ENCODE measurements around the gene GON4L. TPM values are rescaled to one million over a fixed set of nuclear protein-coding genes. Genes with fewer than 3 reads are reported as not detected.
A peak's percentile ranks its signal among the peaks of the same experiment; 100 is the strongest.
"Not testable (repeated sequence)": the region's sequence is repeated elsewhere in the genome, so short reads cannot be mapped to it uniquely, and the experiment has no call there.

GON4L gene
- total RNA-seq, 1 experiment from 2014 or later: 31.2 TPM

DNA sequence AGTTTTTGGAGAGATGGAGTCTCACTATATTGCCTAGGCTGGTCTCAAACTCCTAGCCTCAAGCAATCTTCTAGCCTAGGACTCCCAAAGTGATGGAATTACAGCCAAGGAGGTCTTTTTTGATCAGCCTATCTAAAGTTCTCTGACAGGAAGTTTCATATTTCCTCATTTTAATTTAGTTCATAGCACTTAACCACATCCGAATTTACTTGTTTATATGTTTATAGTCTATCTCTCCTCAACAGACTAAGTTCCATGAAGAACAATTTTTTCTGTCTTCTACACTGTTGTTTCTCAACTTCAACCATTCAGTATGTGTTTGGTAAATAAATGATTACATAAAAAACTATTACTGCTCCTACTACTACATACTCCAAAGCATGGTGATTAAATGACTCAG is 47.9 kb downstream of the GON4L start:
- DNase-seq (no peak), ATAC-seq (no peak)
- Histone ChIP-seq H3K4me3 (ENCODE audit: low read length) (no peak overlapping the region), H3K9me2 (replicated peaks; ENCODE audit: low read length) (no peaks in the 10 kb centered on the region), H3K36me3 (ENCODE audit: low read depth, low read length) (peaks cover 37% of the 10 kb centered on the region), H3K4me1 (ENCODE audit: insufficient read depth, low read length) (no peaks in the 10 kb centered on the region), H3K9me3 (ENCODE audit: low read length) (no peaks in the 10 kb centered on the region), H2AFZ (ENCODE audit: low read length) (no peak overlapping the region), H4K20me1 (ENCODE audit: low read length) (no peaks in the 10 kb centered on the region), H3K79me2 (ENCODE audit: low read length) (no peaks in the 10 kb centered on the region), H3K9ac (ENCODE audit: low read length) (no peak overlapping the region), H3K4me2 (ENCODE audit: low read length) (no peak overlapping the region), H3K27ac (ENCODE audit: low read length) (no peak overlapping the region), H3K27me3 (ENCODE audit: low read length) (no peaks in the 10 kb centered on the region), H3F3A (ENCODE audit: low read length, unreplicated experiment) (no peaks in the 10 kb centered on the region)
- ChIA-PET POLR2A (ENCODE audit: unreplicated experiment) (no interaction called here), CTCF (no interaction called here)
- TF ChIP-seq EZH2 (IDR thresholded peaks at IDR 0.05; ENCODE audit: low read length, unreplicated experiment): no peak
- TF ChIP-seq, protein P1, sequence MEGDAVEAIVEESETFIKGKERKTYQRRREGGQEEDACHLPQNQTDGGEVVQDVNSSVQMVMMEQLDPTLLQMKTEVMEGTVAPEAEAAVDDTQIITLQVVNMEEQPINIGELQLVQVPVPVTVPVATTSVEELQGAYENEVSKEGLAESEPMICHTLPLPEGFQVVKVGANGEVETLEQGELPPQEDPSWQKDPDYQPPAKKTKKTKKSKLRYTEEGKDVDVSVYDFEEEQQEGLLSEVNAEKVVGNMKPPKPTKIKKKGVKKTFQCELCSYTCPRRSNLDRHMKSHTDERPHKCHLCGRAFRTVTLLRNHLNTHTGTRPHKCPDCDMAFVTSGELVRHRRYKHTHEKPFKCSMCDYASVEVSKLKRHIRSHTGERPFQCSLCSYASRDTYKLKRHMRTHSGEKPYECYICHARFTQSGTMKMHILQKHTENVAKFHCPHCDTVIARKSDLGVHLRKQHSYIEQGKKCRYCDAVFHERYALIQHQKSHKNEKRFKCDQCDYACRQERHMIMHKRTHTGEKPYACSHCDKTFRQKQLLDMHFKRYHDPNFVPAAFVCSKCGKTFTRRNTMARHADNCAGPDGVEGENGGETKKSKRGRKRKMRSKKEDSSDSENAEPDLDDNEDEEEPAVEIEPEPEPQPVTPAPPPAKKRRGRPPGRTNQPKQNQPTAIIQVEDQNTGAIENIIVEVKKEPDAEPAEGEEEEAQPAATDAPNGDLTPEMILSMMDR (conservative IDR thresholded peaks at IDR 0.05; ENCODE audit: low read depth, low read length): no peak
- no peak for TF ChIP-seq EZH2phosphoT487 (IDR thresholded peaks at IDR 0.05; ENCODE audit: borderline replicate concordance, low read length)
- intact Hi-C loops (cut with micrococcal nuclease): no loop called here
- BruUV-seq (replicated peaks): no TSS peak

DNA sequence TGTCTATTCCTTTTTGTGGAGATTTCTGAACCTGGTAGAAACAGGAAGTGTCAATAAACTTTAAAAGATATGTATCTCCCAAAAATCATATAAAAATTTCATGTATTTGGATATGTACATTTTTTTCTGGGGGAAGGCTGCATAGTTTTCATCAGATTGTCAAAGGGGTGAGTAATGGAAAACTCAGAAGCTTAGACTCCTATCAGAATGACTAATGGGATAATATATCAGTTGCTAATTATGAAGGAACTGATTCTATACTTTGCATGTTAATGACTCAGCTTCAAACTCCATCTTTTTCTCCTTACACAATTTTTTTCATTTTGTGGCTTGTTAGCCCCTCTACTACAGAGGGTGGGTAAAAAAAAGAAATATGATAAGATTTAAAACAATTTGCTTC is 55.9 kb downstream of the GON4L start:
- H3K9me2 ChIP-seq (replicated peaks; ENCODE audit: low read length): no peaks in the 10 kb centered on the region
- no peaks in the 10 kb centered on the region for H3K9me3 ChIP-seq (ENCODE audit: low read length)
- ChIA-PET CTCF (interaction anchor here (0.6 kb wide), 1 partner anchor 28 kb away, joined by 3 read pairs; no protein-coding TSS in a partner anchor), POLR2A (ENCODE audit: unreplicated experiment) (no interaction called here)
- BruUV-seq (replicated peaks): no TSS peak
- 0 out of 2 replicates have a peak overlapping the region, but pooled peaks have one; percentile 18 for H3K9ac ChIP-seq (ENCODE audit: low read length)
- no peaks in the 10 kb centered on the region for H3F3A ChIP-seq (ENCODE audit: low read length, unreplicated experiment)
- TF ChIP-seq, protein P1 (conservative IDR thresholded peaks at IDR 0.05; ENCODE audit: low read depth, low read length): no peak
- TF ChIP-seq EZH2 (IDR thresholded peaks at IDR 0.05; ENCODE audit: low read length, unreplicated experiment) (no peak), EZH2phosphoT487 (IDR thresholded peaks at IDR 0.05; ENCODE audit: borderline replicate concordance, low read length) (no peak)
- ATAC-seq: peak; percentile 95
- no peak overlapping the region for H2AFZ ChIP-seq (ENCODE audit: low read length)
- peak overlapping the region; percentile 51 for H3K27ac ChIP-seq (ENCODE audit: low read length)
- H4K20me1 ChIP-seq (ENCODE audit: low read length): no peaks in the 10 kb centered on the region
- H3K4me2 ChIP-seq (ENCODE audit: low read length): no peak overlapping the region
- peaks cover 43% of the 10 kb centered on the region for H3K36me3 ChIP-seq (ENCODE audit: low read depth, low read length)
- H3K79me2 ChIP-seq (ENCODE audit: low read length): no peaks in the 10 kb centered on the region
- peaks cover 6% of the 10 kb centered on the region for H3K4me1 ChIP-seq (ENCODE audit: insufficient read depth, low read length)
- intact Hi-C loops (cut with micrococcal nuclease): no loop called here
- no peaks in the 10 kb centered on the region for H3K27me3 ChIP-seq (ENCODE audit: low read length)
- DNase-seq: peak; percentile 53
- no peak overlapping the region for H3K4me3 ChIP-seq (ENCODE audit: low read length)

DNA sequence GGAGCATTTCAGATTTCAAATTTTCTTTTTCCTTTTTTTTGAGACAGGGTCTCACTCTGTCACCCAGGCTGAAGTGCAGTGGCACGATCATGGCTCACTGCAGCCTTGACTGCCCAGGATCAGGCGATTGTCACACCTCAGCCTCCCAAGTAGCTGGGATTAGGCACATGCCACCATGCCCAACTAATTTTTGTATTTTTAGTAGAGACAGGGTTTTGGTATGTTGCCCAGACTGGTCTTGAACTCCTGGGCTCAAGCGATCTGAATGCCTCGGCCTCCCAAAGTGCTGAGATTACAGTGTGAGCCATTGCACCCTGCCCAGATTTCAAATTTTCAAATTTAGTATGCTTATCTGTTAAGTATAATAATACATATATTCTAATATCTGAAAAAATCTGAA is 61.4 kb downstream of the GON4L start:
- H3K9me2 ChIP-seq (replicated peaks; ENCODE audit: low read length); DNase-seq; H3K4me1 ChIP-seq (ENCODE audit: insufficient read depth, low read length); H3K27ac ChIP-seq (ENCODE audit: low read length); ATAC-seq; H3F3A ChIP-seq (ENCODE audit: low read length, unreplicated experiment); H3K9ac ChIP-seq (ENCODE audit: low read length); intact Hi-C loops (cut with micrococcal nuclease); BruUV-seq (replicated peaks); H3K79me2 ChIP-seq (ENCODE audit: low read length); H3K27me3 ChIP-seq (ENCODE audit: low read length); H3K9me3 ChIP-seq (ENCODE audit: low read length); H3K4me3 ChIP-seq (ENCODE audit: low read length); POLR2A ChIA-PET (ENCODE audit: unreplicated experiment); CTCF ChIA-PET; H4K20me1 ChIP-seq (ENCODE audit: low read length); H3K4me2 ChIP-seq (ENCODE audit: low read length); H2AFZ ChIP-seq (ENCODE audit: low read length): not testable (repeated sequence)
- peaks cover 37% of the 10 kb centered on the region for H3K36me3 ChIP-seq (ENCODE audit: low read depth, low read length)

Measured in PC-3 (cell line).